Dendritic cell treated with granulocyte-macrophage colony-stimulating factor and Interleukin-4, amounts not matched to agents 40 ng/mL and 50 ng/mL, for 4 days (primary cell): ENCODE measurements around the gene KRT74.

Experiments
- H3K27ac Mint-ChIP-seq: one replicate; pipeline ENCODE4 v1.8.0; 2022; ENCODE audit warnings: mild to moderate bottlenecking, mixed read lengths
- H3K27me3 Mint-ChIP-seq: one replicate; pipeline ENCODE4 v1.8.0; 2022; ENCODE audit warnings: mild to moderate bottlenecking, mixed read lengths
- H3K36me3 Mint-ChIP-seq: one replicate; pipeline ENCODE4 v1.8.0; 2022; ENCODE audit warnings: low read depth, mixed read lengths
- H3K4me1 Mint-ChIP-seq: one replicate; pipeline ENCODE4 v1.8.0; 2022; ENCODE audit warnings: low read depth, mixed read lengths
- H3K4me3 Mint-ChIP-seq: one replicate; pipeline ENCODE4 v1.8.0; 2022; ENCODE audit warnings: mild to moderate bottlenecking, moderate library complexity, mixed read lengths
- H3K9me3 Mint-ChIP-seq: one replicate; pipeline ENCODE4 v1.8.0; 2022; ENCODE audit warnings: mixed read lengths
- intact Hi-C: fragments of 100-400 bp; cut with micrococcal nuclease; formaldehyde crosslinking; loops from one replicate; pipeline ENCODE4 v1.15.0; 2022

KRT74 gene

GRCh38 chr12:52522346-52523011, 51.2 kb downstream of the KRT74 start:
- Mint-ChIP-seq H3K4me3 (no peak overlapping the region), H3K4me1 (no peaks in the 10 kb centered on the region), H3K27ac (no peak overlapping the region), H3K36me3 (no peaks in the 10 kb centered on the region), H3K27me3 (peaks cover 7% of the 10 kb centered on the region), H3K9me3 (no peaks in the 10 kb centered on the region)
- intact Hi-C loops, result no loop called here

- intact Hi-C loops, result no loop called here
- H3K27me3 Mint-ChIP-seq, result peaks cover 7% of the 10 kb centered on the region
- H3K36me3 Mint-ChIP-seq, result no peaks in the 10 kb centered on the region
- H3K4me1 Mint-ChIP-seq, result no peaks in the 10 kb centered on the region
- H3K4me3 Mint-ChIP-seq, result no peak overlapping the region
- no peaks in the 10 kb centered on the region for H3K9me3 Mint-ChIP-seq
- H3K27ac Mint-ChIP-seq, result no peak overlapping the region
Observed at GRCh38 chr12:52521568-52522266, 51.9 kb downstream of the KRT74 start.

- intact Hi-C loops, result no loop called here
- no peaks in the 10 kb centered on the region for H3K4me1 Mint-ChIP-seq
- H3K36me3 Mint-ChIP-seq, result no peaks in the 10 kb centered on the region
- no peaks in the 10 kb centered on the region for H3K9me3 Mint-ChIP-seq
- no peak overlapping the region for H3K27ac Mint-ChIP-seq
- peaks cover 8% of the 10 kb centered on the region for H3K27me3 Mint-ChIP-seq
- no peak overlapping the region for H3K4me3 Mint-ChIP-seq
Observed at GRCh38 chr12:52521175-52521567, 52.5 kb downstream of the KRT74 start.

GRCh38 chr12:52519826-52520662, 53.6 kb downstream of the KRT74 start, which contains the start of gene KRT5:
Gene KRT5, minus strand, starts transcription at chr12:52520394. Its CDS starts 98 bp downstream, at chr12:52520296.
- peaks cover 13% of the 10 kb centered on the region for H3K27me3 Mint-ChIP-seq
- H3K36me3 Mint-ChIP-seq, result no peaks in the 10 kb centered on the region
- intact Hi-C loops, result no loop called here
- no peak within 1 kb of the TSS for H3K4me3 Mint-ChIP-seq
- no peaks in the 10 kb centered on the region for H3K4me1 Mint-ChIP-seq
- no peaks in the 10 kb centered on the region for H3K9me3 Mint-ChIP-seq
- H3K27ac Mint-ChIP-seq, result no peak within 1 kb of the TSS

- intact Hi-C loops, result no loop called here
- no peak overlapping the region for H3K27ac Mint-ChIP-seq
- peaks cover 14% of the 10 kb centered on the region for H3K27me3 Mint-ChIP-seq
- no peaks in the 10 kb centered on the region for H3K36me3 Mint-ChIP-seq
- no peaks in the 10 kb centered on the region for H3K9me3 Mint-ChIP-seq
- H3K4me3 Mint-ChIP-seq, result no peak overlapping the region
- no peaks in the 10 kb centered on the region for H3K4me1 Mint-ChIP-seq
Observed at GRCh38 chr12:52519387-52519703, 54.3 kb downstream of the KRT74 start.

GRCh38 chr12:52518574-52519386, 54.9 kb downstream of the KRT74 start:
- H3K9me3 Mint-ChIP-seq, result no peaks in the 10 kb centered on the region
- intact Hi-C loops, result no loop called here

GRCh38 chr12:52517888-52518287, 55.8 kb downstream of the KRT74 start:
- peaks cover 14% of the 10 kb centered on the region for H3K27me3 Mint-ChIP-seq
- intact Hi-C loops, result no loop called here
- H3K36me3 Mint-ChIP-seq, result no peaks in the 10 kb centered on the region
- no peak overlapping the region for H3K27ac Mint-ChIP-seq
- no peaks in the 10 kb centered on the region for H3K9me3 Mint-ChIP-seq
- H3K4me1 Mint-ChIP-seq, result no peaks in the 10 kb centered on the region
- no peak overlapping the region for H3K4me3 Mint-ChIP-seq

More at GRCh38 chr12:52518574-52519386, 54.9 kb downstream of the KRT74 start:
- peaks cover 14% of the 10 kb centered on the region for H3K27me3 Mint-ChIP-seq
- H3K4me3 Mint-ChIP-seq, result no peak overlapping the region
- no peaks in the 10 kb centered on the region for H3K4me1 Mint-ChIP-seq
- H3K36me3 Mint-ChIP-seq, result no peaks in the 10 kb centered on the region
- H3K27ac Mint-ChIP-seq, result no peak overlapping the region

GRCh38 chr12:52517005-52517835, 56.4 kb downstream of the KRT74 start:
- H3K27me3 Mint-ChIP-seq, result peaks cover 9% of the 10 kb centered on the region
- intact Hi-C loops, result no loop called here

GRCh38 chr12:52515927-52516831, 57.5 kb downstream of the KRT74 start:
- Mint-ChIP-seq H3K9me3 (peaks cover 7% of the 10 kb centered on the region), H3K27ac (no peak overlapping the region), H3K27me3 (peaks cover 10% of the 10 kb centered on the region), H3K4me3 (no peak overlapping the region), H3K4me1 (no peaks in the 10 kb centered on the region), H3K36me3 (no peaks in the 10 kb centered on the region)
- intact Hi-C loops, result no loop called here

More at GRCh38 chr12:52517005-52517835, 56.4 kb downstream of the KRT74 start:
- Mint-ChIP-seq H3K36me3 (no peaks in the 10 kb centered on the region), H3K4me3 (no peak overlapping the region), H3K4me1 (no peaks in the 10 kb centered on the region), H3K27ac (no peak overlapping the region), H3K9me3 (no peaks in the 10 kb centered on the region)
